Muscle of arm (tissue), 14 donors: ENCODE measurements around the gene LRMDA. TPM values are rescaled to one million over a fixed set of nuclear protein-coding genes. Genes with fewer than 3 reads are reported as not detected.

Experiments
- DNase-seq: peaks from one replicate; pipeline ENCODE4 v3.0.0-alpha.2; 2013
- long read RNA-seq, 11 donors: transcript quantifications; one replicate each; lab custom pipeline, GENCODE V29; 2026
- polyA plus RNA-seq, 12 donors: library from polyadenylated mRNA; unstranded; fragments of 120-200 nt; gene quantifications; one replicate each; pipeline ENCODE4 v1.2.1, GENCODE V29; 2013; ENCODE audit not compliant: insufficient read length in 12 of 12

Gene LRMDA
- polyA plus RNA-seq, result 1 to 10 TPM in 10 of 12 donors, not detected in 2; 3.5 to 6.7 (median 5.2) TPM
- long read RNA-seq, donor 1, partial matches to known transcripts, result 0 of 4 reads
- long read RNA-seq, donor 1, other reads (novel, unspliced or antisense), result 0 of 4 reads
- long read RNA-seq, donor 2, partial matches to known transcripts, result 0 of 2 reads
- long read RNA-seq, donor 2, other reads (novel, unspliced or antisense), result 0 of 2 reads
- long read RNA-seq, donor 3, partial matches to known transcripts, result 0 of 2 reads
- long read RNA-seq, donor 3, other reads (novel, unspliced or antisense), result 0 of 2 reads
- long read RNA-seq, donor 4, partial matches to known transcripts, result 0 of 4 reads
- long read RNA-seq, donor 4, other reads (novel, unspliced or antisense), result 0 of 4 reads
- long read RNA-seq, donor 5, result 0 reads
- long read RNA-seq, donor 6, partial matches to known transcripts, result 0 of 2 reads
- long read RNA-seq, donor 6, other reads (novel, unspliced or antisense), result 0 of 2 reads
- long read RNA-seq, donor 7, partial matches to known transcripts, result 0 of 1 reads
- long read RNA-seq, donor 7, other reads (novel, unspliced or antisense), result 0 of 1 reads
- long read RNA-seq, donor 8, partial matches to known transcripts, result 0 of 4 reads
- long read RNA-seq, donor 8, other reads (novel, unspliced or antisense), result 0 of 4 reads
- long read RNA-seq, donor 9, transcript LRMDA-216 (3 exons, 393 nt), result major isoform, 5 of 5 reads
- long read RNA-seq, donor 9, partial matches to known transcripts, result 0 of 5 reads
- long read RNA-seq, donor 9, other reads (novel, unspliced or antisense), result 0 of 5 reads
- long read RNA-seq, donor 10, partial matches to known transcripts, result 0 of 1 reads
- long read RNA-seq, donor 10, other reads (novel, unspliced or antisense), result 0 of 1 reads
- long read RNA-seq, donor 11, transcript LRMDA-216 (3 exons, 393 nt), result major isoform, 5 of 5 reads
- long read RNA-seq, donor 11, partial matches to known transcripts, result 0 of 5 reads
- long read RNA-seq, donor 11, other reads (novel, unspliced or antisense), result 0 of 5 reads

DNA sequence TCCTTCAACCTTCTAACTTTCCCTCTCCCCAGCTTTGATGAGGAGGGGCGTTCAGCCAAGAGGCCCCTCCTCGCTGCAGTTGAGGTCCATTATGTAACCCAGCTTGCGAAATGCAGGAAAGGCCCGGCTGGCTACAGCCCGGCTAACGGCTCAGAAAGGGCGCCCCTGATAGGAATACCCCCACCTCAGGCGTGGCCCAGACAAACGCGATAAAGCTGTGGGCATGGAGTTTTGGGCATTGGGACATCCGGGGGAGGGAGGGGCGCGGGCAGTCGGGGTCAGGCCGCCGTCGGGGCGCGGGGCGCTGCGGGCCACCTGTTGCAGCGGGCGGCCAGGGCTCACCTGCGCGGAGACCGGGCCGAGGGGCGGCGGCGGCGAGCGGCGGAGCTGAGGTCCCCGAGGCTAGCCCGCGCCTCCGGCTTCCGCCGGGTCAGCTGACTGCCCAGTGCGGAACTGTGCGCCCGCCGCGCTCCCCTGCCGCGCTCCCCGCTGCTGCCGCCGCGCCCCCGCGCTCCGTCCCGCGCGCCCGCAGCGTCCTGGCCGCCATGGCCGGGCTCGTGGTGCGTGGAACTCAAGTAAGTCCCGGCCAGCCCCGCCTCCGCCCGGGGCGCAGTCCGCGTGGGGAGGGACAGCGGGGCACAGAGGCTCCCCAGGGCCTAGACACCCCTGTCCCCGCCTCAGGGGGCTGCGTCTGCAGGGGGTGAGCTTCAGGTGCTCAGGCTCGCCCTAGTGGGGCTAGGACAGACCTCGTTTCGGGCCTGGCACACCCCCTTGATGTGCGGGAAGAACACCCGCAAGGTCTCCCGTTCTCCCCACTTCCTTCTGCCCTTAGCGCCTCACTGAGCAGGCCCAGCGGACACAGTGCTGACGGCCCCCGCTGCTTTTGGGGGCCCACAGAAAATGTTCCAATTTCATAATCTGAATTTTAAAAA is at the start of gene LRMDA:
LRMDA (plus strand) TSS at position 445 of the 932 bp plus-strand sequence.
- DNase-seq, result no peak

DNA sequence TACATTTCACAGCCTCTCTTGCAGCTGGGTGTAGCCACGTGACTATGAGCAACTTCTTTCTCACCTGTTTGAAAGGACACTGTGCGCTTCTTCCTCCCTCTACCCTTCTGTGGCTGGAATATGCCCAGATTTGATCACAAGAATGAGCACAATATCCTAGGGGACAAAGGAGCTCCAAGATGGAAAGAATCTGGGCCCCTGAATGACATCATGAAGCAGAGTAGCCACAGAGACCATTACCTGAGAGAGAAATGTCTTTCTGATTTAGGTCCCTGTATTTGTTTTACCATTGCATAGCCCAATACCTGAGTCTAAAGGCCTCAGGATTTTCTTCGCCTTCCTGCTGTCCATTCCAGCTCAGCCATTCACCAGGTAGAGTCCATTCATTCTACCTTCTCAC is 45.3 kb upstream of the LRMDA start:
- DNase-seq, result no peak

DNA sequence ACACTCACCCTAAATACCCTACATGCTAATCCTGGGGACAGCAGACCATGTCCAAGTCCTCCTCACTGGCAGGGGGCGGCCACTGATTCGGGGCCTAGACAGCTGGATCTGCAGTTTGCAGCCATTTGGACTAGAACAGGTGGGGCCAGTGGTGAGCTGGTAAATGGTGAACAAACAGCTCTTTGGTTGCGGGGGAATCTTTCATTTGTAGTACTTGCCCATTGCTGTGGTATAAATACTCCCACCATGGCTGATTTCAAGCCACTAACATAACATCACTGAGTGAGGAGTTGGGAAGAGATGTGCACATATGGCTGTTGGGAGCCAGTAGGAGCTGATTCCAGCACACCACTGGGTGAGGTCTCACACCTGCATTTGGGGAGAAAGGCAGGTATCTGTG is 43.3 kb upstream of the LRMDA start:
- DNase-seq, result no peak

DNA sequence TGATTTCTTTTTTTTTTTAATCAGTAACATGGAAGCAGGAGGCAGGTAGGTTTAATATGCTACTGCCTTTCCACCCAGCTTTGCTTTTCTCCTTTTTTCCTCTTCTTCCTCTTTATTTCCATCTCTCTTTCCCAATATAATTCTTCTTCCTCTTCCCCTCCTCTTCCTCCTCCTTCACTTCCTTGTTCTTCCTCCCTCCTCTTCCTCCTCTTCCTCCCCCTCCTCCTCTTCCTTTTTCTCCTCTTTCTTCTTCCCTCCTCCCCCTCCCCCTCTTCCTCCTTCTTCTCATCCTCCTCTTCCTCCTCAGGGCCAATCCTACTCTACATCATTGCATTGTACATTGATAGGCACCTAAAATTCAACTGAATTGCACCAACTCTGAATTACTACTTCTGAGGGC is 41.2 kb upstream of the LRMDA start:
- DNase-seq, result no peak

DNA sequence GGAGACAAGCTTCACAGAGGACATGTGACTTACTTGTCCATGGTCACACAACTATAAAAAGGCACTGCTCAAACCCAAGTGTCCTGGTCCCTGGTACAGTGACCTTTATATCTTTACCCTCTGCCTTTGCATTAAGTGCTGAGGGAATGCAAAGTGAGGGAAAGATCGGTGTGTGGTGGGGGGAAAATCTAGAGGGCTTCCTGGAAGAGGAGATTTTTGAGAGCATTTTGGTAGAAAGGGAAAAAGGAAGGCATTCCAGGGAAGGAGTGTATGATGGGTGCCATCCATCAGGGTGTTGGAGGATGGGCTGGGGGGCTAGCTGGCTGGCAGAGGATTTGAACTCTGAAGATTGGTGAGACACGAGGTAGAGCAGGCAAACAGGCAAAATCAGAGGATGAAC is 39.2 kb upstream of the LRMDA start:
- DNase-seq, result no peak

DNA sequence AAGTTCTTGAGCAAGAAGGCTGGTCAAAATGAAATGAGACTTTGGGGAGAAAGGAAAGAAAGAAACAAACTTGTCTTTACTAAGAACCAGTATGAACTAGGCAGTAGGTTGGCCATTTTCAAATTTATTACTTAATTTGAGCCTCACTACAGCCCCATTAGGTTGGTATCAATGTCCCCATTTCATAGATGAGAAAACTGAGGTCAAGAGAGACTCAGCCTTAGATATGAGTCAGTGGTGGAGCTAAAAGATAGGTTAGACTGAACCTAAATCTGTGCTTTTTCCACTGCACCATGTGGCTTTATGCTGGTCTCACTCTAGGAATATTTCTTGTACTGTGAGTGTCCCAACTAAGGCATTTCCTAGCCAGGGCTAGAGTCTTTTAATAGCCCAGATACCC is 38.7 kb upstream of the LRMDA start:
- DNase-seq, result no peak

DNA sequence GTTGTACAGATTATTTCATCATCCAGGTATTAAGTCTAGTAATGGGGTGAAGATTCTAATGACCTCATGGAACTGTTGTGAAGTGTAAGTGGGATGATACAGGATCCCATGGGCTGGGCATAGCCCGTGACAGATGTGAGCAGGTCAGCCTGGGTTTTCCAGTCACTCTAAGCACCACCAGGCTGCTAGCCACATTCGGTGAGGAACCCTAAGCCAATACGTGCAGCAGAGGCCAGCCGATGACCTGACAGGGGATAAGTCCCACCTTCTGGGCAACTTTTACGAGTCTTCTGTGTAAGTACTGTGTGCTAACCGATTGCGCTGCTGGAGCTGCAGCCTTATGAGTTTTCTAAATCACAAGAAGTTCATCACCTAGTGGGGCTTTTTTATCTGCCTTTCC is 37.2 kb upstream of the LRMDA start:
- no peak for DNase-seq

DNA sequence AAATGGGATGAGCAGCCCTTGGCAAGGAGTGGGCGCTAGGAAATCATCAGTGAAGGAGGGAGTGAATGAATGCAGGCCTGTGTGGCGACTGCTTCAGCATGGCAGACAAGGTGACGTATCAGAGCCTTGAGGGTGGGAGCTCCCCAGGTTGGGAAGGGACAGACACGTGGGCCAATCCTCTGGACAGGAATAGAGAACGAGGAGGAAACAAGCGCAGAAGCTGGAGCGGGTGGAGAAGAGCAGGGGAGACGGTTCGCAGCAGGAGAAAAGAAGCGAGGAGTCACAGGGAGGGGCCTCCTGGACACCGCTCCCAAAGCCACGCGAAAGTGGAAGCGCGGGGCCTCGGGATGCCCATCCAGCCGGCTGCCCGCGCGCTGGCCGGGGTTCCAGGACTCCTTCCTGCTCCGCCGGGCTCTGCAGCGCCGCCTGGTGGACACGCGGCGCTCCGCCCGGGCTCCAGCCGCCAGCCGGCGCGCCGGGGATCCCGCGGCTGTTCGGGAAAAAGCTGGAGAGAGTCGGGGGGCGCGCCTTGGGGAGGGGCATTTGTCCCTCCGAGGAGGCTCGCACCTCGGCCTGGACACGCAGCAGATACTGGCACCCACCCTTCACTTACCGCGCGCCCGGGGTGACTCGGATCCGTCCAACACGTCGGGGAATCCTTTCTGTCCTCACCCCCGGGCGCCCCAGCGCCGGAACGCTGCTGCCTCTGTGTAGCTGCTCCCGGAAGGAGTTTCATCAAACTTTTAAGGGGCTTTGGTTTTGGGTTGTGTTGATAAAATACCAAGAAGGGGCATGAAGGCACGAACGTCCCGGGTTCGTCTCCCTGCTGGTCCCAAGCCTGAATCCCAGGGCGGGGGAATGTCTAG is 36.1 kb upstream of the LRMDA start:
- peak; percentile 71 for DNase-seq

DNA sequence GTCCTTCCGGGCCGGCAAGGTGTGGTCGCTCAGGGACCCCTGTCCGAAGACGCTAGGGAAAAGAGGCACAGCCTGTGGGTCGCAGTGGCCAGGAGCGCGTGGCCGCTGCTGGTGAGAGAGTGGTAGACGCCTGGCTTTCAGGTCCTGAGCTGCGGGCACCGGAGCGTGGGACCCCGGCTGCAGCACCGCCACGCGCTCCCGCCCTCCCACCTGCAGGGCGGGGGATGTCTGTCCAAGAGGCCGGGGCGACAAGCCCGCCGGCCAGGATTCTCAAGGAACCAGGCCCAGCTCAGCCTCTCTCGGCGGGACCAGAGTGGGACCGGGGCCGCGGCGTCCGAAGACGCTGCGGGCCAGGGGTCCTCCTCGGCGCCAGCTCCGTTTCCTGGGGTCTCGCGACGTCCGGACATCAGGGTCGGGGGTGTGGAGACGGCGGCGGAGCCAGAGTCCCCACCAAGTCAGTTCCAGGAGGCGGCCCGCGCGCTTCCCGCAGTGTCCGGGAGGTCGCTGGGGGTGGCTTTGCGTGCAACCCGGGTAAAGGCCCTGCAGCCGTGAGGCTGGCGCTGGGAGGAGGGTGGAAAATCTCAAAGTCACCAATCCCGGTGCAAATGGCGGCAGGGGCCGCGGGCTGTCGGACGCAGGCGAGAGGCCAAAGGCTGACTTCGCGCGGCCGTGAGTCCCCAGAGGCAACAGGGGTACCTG is 35.3 kb upstream of the LRMDA start:
- DNase-seq, result no peak

DNA sequence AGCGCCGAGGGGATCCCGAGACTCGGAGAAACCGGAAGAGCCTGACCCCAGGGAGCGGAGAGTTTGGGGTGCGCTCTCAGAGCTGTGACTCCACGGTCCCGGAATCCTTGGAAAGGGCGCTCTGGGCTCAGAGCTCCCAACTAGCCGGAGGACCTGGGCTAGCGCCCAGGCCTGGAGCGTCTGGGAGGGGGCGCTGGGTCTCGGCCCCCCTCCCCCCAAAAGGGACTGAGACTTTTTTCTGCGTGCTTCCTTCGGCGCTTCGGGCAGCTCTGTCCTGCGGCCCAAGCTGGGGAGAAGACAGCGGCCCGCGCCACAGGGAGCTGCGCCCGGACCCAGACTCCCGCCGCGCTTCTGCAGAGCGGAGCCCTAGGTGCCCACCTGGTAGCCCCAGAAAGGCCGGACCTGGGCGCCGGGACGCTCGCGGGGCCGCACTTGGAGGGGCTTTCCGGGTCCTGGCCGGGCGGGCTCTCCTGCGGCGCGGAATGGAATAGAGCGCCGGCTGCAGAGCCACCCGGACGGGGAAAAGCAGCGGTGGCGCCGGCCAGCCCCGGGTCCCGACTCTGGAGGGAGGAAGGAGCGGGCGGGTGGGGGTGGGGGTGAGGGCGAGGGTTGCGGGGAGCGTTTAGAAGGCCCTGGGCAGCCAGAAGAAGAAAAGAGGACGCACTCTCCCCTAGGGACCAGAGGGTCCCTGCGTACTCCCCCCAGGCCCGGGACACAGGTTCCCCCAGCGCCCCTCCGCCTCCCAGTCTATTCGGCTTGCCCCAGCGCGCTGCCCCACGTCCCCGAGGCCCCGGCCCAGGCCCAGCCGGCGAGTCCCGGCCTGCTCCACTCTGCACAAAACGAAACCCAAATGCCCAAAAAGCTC is 34.6 kb upstream of the LRMDA start:
- peak; percentile 55 for DNase-seq

DNA sequence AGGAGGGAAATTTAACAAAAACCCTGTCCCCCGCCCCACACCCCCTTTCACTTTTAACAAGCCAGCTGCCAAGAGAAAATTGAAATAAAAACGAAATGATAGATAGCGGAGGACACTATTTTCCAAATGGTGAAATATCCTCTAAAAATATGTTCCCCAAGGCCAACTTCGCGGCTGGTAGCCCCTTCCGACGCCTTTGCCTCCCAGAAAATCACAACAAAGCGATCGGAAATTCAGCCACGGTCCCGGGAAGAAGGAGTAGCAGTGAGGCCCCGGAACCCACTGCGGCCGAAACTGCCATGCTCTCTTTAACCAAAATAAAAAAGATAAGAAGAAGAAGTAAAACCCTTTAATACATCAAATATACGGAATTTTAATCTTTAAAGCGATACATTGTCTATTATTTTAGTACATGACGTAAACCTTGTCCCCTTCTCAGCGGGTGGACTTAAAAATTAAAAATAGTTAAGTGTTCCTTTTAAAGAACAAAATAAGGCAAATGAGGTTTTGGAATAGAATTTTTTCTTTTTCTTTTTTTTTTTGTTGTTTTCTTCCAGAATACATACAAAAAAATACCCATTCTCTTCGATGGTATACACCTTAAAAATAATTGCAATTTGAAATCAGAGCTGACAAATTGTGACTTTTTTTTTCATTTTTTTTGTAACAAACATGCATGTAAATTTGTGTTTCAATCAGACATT is 33.8 kb upstream of the LRMDA start:
- peak; percentile 47 for DNase-seq

DNA sequence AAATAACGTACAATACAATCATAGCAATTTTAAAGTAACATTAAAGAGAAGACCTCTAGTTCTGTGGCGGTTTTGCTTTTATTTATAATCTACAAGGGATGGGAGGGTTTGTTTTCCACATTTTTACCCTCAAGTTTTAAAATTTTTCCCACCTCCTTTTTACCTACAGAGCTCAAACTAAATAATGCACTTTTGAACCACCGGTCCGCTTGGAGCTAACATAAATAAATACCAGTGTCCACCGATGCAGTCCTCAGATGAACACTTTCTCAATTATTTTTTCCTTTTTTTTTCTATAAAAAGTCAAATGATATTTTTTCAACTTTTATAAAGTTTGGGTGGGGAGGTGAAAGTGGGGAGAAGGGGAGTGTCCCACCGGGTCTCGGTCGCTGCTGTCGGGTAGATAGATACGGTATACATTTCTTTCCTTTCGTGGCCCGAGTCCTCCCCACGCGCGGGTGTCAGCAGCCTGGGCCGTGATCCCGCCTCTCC is 33.2 kb upstream of the LRMDA start:
- no peak for DNase-seq

DNA sequence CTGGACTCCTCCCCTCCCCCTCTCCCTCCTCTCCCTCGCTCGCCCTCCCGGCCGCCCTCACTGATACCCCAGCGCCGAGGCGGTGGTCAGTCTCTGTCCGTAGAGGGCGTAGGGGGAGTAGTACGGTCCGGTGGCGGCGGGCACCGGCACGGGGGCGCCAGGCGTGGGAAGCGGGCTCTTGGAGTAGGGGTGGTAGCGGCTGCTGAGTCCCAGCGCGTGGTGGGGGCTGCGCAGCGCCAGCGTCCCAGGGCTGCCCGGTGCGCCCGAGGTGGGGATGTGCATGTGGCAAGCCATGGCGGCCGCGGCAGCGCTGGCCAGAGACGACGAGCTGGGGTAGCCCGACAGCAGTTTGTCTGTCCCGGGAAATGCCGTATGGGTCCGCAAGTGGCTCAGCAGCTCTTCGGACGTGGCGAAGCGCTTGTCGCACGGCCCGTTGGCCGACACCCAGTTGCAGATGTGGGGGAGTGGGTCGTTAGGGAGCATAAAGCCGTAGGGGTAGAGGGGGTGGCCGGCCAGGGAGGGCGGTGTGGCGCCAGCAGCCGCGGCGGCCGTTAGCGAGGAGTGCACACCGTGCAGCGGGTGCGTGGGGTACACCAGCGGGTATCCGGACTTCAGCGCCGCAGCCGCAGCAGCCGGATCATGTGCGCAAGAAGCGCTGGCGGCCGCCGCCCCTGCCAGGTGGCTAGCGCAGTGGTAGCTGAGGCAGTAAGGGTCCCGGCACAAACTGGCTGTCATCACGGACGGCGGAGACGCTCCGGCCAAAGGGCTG is 32.5 kb upstream of the LRMDA start:
- peak; percentile 43 for DNase-seq

DNA sequence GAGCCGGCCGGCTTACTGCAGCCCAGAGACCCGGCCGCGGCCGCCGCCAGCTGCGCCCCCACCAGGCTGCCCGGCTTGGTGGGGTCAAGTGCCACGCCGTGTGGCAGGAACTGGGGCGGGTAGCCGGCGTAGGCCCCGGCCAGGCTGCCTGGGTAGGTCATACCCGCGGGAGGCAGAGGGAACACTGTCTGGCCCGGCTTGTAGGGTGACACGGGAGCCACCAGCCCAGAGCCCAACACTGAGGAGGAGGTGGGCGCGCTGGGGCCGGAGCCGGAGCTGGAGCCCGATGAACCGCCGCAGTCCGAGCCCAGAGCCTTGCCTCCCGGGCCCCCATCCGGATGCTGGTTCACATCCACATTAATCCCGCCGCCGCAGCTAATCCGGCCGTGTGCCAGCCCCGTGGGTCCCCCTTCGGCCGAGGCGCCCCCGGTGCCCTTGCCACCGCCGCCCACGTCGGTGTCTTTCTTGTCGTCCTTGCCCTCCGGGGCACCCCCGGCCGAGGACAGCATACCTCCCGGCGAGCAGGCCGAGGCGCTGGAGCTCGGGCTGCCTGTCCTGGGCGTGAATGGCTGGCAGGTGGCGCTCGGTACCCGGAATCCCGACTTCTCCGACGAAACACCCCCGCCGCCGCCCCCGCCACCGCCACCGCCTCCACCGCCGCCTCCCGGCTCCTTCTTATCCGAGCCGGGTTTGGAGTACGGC is 31.8 kb upstream of the LRMDA start:
- DNase-seq, result peak; percentile 69

DNA sequence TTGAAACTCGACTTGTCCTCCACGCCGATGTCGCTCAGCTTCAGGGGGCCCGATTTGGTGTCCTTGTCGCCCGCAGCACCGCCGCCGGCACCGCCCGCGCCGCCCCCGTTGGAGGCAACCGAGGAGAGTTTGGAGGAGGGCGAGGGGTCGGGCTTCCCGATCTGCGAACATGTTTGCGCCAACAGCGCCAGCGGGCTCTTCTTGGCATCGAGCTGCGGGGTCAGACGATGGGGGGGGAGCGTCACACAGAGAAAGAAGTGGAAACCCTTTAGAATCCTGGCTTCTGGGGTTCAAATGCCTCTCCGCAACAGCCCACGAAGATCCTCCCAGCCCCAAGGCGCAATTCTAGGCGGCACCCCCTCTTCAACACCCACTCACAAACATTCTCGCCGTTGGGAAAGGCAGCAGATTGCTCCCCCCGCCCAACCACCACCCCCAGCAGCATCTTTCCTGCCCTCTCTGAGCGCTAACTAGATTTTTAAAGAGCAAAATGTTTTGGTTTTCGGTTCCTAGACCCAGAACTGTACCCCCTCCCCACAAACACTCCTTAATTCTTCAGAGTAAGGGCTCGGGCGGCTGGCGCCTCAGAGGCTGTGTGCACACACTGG is 31.2 kb upstream of the LRMDA start:
- peak; percentile 37 for DNase-seq
